Measurements from ENCODE around the gene PAX7.

Gene PAX7

GRCh38 chr1:18727956-18728355, 97.3 kb downstream of the PAX7 start:
- H4K20me1 ChIP-seq (ENCODE audit: insufficient read depth, low read length): no peaks in the 10 kb centered on the region
- H3K27ac ChIP-seq (ENCODE audit: low read depth, low read length, poor library complexity, severe bottlenecking): no peak overlapping the region
- H2AFZ ChIP-seq (ENCODE audit: low read length): no peak overlapping the region
- no peak overlapping the region for H3K4me3 ChIP-seq (ENCODE audit: low read depth, low read length, poor library complexity, severe bottlenecking)
- H3K4me2 ChIP-seq (ENCODE audit: low read length): no peak overlapping the region
- H3K9me3 ChIP-seq (ENCODE audit: low read length): no peaks in the 10 kb centered on the region
- H3K4me1 ChIP-seq (ENCODE audit: insufficient read depth, low read length, severe bottlenecking): no peaks in the 10 kb centered on the region
- no peaks in the 10 kb centered on the region for H3F3A ChIP-seq (ENCODE audit: insufficient read depth, low read length)
- no peaks in the 10 kb centered on the region; the same call in 1 of the 2 replicates for H3K27me3 ChIP-seq (ENCODE audit: insufficient read depth, low read length)
- no peaks in the 10 kb centered on the region for H3K9me2 ChIP-seq (ENCODE audit: low read depth, low read length)
- H3K9ac ChIP-seq (ENCODE audit: low read length): no peak overlapping the region
- no peaks in the 10 kb centered on the region for H3K36me3 ChIP-seq (ENCODE audit: insufficient read depth, low read length)
- TF ChIP-seq CTCF (IDR thresholded peaks at IDR 0.05; ENCODE audit: low read length) (no peak), EZH2 (IDR thresholded peaks at IDR 0.05; ENCODE audit: borderline replicate concordance, low read length) (no peak)
- H3K79me2 ChIP-seq (ENCODE audit: insufficient read depth, low read length): no peaks in the 10 kb centered on the region

GRCh38 chr1:18730321-18730720, 99.7 kb downstream of the PAX7 start:
- Histone ChIP-seq H3K4me2 (ENCODE audit: low read length) (no peak overlapping the region), H3K4me1 (ENCODE audit: insufficient read depth, low read length, severe bottlenecking) (no peaks in the 10 kb centered on the region), H3K79me2 (ENCODE audit: insufficient read depth, low read length) (no peaks in the 10 kb centered on the region), H2AFZ (ENCODE audit: low read length) (no peak overlapping the region), H3K9me2 (ENCODE audit: low read depth, low read length) (no peaks in the 10 kb centered on the region), H3K36me3 (ENCODE audit: insufficient read depth, low read length) (no peaks in the 10 kb centered on the region), H3F3A (ENCODE audit: insufficient read depth, low read length) (no peaks in the 10 kb centered on the region), H4K20me1 (ENCODE audit: insufficient read depth, low read length) (no peaks in the 10 kb centered on the region), H3K9me3 (ENCODE audit: low read length) (no peaks in the 10 kb centered on the region), H3K27ac (ENCODE audit: low read depth, low read length, poor library complexity, severe bottlenecking) (no peak overlapping the region), H3K9ac (ENCODE audit: low read length) (no peak overlapping the region), H3K4me3 (ENCODE audit: low read depth, low read length, poor library complexity, severe bottlenecking) (no peak overlapping the region), H3K27me3 (ENCODE audit: insufficient read depth, low read length) (no peaks in the 10 kb centered on the region; the same call in 1 of the 2 replicates)
- TF ChIP-seq EZH2 (IDR thresholded peaks at IDR 0.05; ENCODE audit: borderline replicate concordance, low read length) (no peak), CTCF (IDR thresholded peaks at IDR 0.05; ENCODE audit: low read length) (no peak)

GRCh38 chr1:18731148-18731547, 100.5 kb downstream of the PAX7 start:
- Histone ChIP-seq H3K27ac (ENCODE audit: low read depth, low read length, poor library complexity, severe bottlenecking) (no peak overlapping the region), H3K36me3 (ENCODE audit: insufficient read depth, low read length) (no peaks in the 10 kb centered on the region)

More at GRCh38 chr1:18731148-18731547, 100.5 kb downstream of the PAX7 start:
- TF ChIP-seq EZH2 (IDR thresholded peaks at IDR 0.05; ENCODE audit: borderline replicate concordance, low read length): no peak
- no peak for TF ChIP-seq CTCF (IDR thresholded peaks at IDR 0.05; ENCODE audit: low read length)
- Histone ChIP-seq H3K4me2 (ENCODE audit: low read length) (no peak overlapping the region), H2AFZ (ENCODE audit: low read length) (no peak overlapping the region), H3K9me2 (ENCODE audit: low read depth, low read length) (no peaks in the 10 kb centered on the region), H4K20me1 (ENCODE audit: insufficient read depth, low read length) (no peaks in the 10 kb centered on the region), H3K27me3 (ENCODE audit: insufficient read depth, low read length) (no peaks in the 10 kb centered on the region), H3K4me1 (ENCODE audit: insufficient read depth, low read length, severe bottlenecking) (no peaks in the 10 kb centered on the region), H3F3A (ENCODE audit: insufficient read depth, low read length) (no peaks in the 10 kb centered on the region), H3K9ac (ENCODE audit: low read length) (no peak overlapping the region), H3K9me3 (ENCODE audit: low read length) (no peaks in the 10 kb centered on the region), H3K79me2 (ENCODE audit: insufficient read depth, low read length) (no peaks in the 10 kb centered on the region), H3K4me3 (ENCODE audit: low read depth, low read length, poor library complexity, severe bottlenecking) (no peak overlapping the region)
